Endodermal cell (in vitro differentiated cells): Measurements from ENCODE around the gene DUT. TPM values are rescaled to one million over a fixed set of nuclear protein-coding genes. Genes with fewer than 3 reads are reported as not detected.

Experiments used
- DNase-seq: peaks from one replicate; pipeline ENCODE4 v3.0.0-alpha.2; 2017
- H3K27ac ChIP-seq: 2 replicates; pipeline ENCODE4 v1.5.1; 2013; ENCODE audit warnings: mild to moderate bottlenecking, low read depth, low read length, moderate library complexity
- H3K27me3 ChIP-seq: 2 replicates; pipeline ENCODE4 v1.6.1; 2013; ENCODE audit warnings: mild to moderate bottlenecking, low read length, moderate library complexity; ENCODE audit not compliant: insufficient read depth, control insufficient read depth, poor library complexity, severe bottlenecking
- H3K36me3 ChIP-seq: 2 replicates; pipeline ENCODE4 v1.7.0; 2013; ENCODE audit warnings: mild to moderate bottlenecking, low read length, moderate library complexity; ENCODE audit not compliant: control insufficient read depth, insufficient read depth
- H3K4me1 ChIP-seq: one replicate; pipeline ENCODE4 v1.7.0; 2013; ENCODE audit warnings: low read length; ENCODE audit not compliant: control insufficient read depth, insufficient read depth
- H3K4me3 ChIP-seq: 2 replicates; pipeline ENCODE4 v1.5.1; 2013; ENCODE audit warnings: mild to moderate bottlenecking, low read length, moderate library complexity
- H3K9ac ChIP-seq: 2 replicates; pipeline ENCODE4 v1.6.1; 2013; ENCODE audit warnings: mild to moderate bottlenecking, low read length, moderate library complexity; ENCODE audit not compliant: poor library complexity, severe bottlenecking; ENCODE audit errors: extremely low read depth
- H3K9me3 ChIP-seq: 2 replicates; pipeline ENCODE4 v1.6.1; 2013; ENCODE audit warnings: mild to moderate bottlenecking, low read length, moderate library complexity; ENCODE audit not compliant: control insufficient read depth
- H3K27ac Mint-ChIP-seq: 2 replicates; pipeline ENCODE4 v1.8.0; 2020; ENCODE audit warnings: mixed read lengths
- H3K27me3 Mint-ChIP-seq: 2 replicates; pipeline ENCODE4 v1.8.0; 2021; ENCODE audit warnings: mild to moderate bottlenecking, mixed read lengths; ENCODE audit not compliant: insufficient read depth
- H3K36me3 Mint-ChIP-seq: 2 replicates; pipeline ENCODE4 v1.8.0; 2020; ENCODE audit warnings: low read depth, mixed read lengths
- H3K4me1 Mint-ChIP-seq: 2 replicates; pipeline ENCODE4 v1.8.0; 2020; ENCODE audit warnings: mixed read lengths
- H3K4me3 Mint-ChIP-seq: 2 replicates; pipeline ENCODE4 v1.8.0; 2020; ENCODE audit warnings: mild to moderate bottlenecking, moderate library complexity, mixed read lengths
- H3K9me3 Mint-ChIP-seq: 2 replicates; pipeline ENCODE4 v1.8.0; 2020; ENCODE audit warnings: mild to moderate bottlenecking, mixed read lengths
- CTCF ChIP-seq: fragments of 200-600 bp; sonication (generic); conservative IDR thresholded peaks from 2 replicates; pipeline ENCODE4 v1.5.0; 2021; ENCODE audit warnings: antibody characterized with exemption, mild to moderate bottlenecking
- WGBS, 2 experiments: methylation state at CpG; one replicate each; pipeline versions ENCODE4 v1.1.5 to v1.1.7; 2013; ENCODE audit warnings: missing lambda C conversion rate in 2 of 2, mixed read lengths in 1 of 2; ENCODE audit not compliant: insufficient coverage in 1 of 2, insufficient read length in 1 of 2; 5-methylcytosine and 5-hydroxymethylcytosine counted together
- total RNA-seq, 2 donors: library from RNA; stranded (reverse); fragmentation: NEBNext Ultra II Directional in 1 of 2; extraction: Animal tissue kit (Norgen Biotek cat#: 25700) in 1 of 2; gene quantifications; 2 replicates in 1 of 2; 3 replicates in 1 of 2; pipeline ENCODE4 v1.2.1, GENCODE V29; 2021

Gene DUT
- total RNA-seq, 2 donors from 2014 or later, result 70.9 to 74.2 TPM

DNA sequence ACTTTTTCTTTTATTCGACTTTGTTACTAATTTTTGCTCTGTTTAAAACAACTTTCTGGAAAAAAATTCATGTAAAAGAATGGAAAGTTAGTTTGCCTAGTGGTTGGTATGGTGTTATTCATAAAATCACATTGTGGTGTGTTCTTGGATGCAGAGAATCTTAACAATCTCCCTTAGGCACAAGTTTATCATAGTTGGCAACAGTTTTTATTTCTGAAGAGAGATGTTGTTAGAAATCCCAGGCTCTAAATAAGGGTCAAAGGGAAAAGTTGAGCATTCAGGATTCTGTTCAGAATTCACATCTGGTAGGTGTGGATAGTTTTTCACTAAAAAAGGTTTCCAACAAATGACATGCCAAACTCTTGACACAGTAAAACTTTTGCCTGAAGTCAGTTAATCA, 6.4 kb downstream of the DUT start:
- Histone ChIP-seq H3K4me1 (no peaks in the 10 kb centered on the region), H3K9ac (no peak overlapping the region), H3K9me3 (no peaks in the 10 kb centered on the region), H3K27me3 (no peaks in the 10 kb centered on the region), H3K27ac (no peak overlapping the region), H3K4me3 (no peak overlapping the region), H3K36me3 (peaks cover 41% of the 10 kb centered on the region)
- 88 to 100% methylated on average over 1 of the region's 1 CpG for WGBS, 2 experiments
- peaks cover 15% of the 10 kb centered on the region for H3K4me1 Mint-ChIP-seq
- H3K9me3 Mint-ChIP-seq, result no peaks in the 10 kb centered on the region
- TF ChIP-seq CTCF, result no peak
- H3K27ac Mint-ChIP-seq, result no peak overlapping the region
- no peak overlapping the region for H3K4me3 Mint-ChIP-seq
- no peaks in the 10 kb centered on the region for H3K27me3 Mint-ChIP-seq
- H3K36me3 Mint-ChIP-seq, result peaks cover 37% of the 10 kb centered on the region
- DNase-seq, result no peak

DNA sequence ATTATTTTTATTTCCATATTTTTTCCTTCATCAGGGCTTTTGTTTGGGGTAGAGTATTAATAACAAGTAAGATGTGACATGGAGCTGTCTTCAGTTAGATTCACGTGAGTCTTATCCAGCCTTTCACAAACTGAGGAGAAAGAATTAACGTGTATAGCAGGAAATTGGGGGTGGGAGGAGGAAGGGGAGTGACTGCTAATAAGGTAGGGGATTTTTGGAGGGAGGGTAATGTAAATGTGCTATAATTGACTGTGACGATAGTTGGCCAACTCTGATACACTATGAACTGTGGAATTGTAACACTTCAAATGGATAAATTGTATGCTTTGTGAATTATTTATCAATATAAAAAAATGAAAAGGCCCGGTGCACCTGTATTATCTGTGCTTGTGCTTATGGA, 8.9 kb downstream of the DUT start:
- no peak overlapping the region for H3K27ac ChIP-seq
- H3K36me3 ChIP-seq, result peaks cover 49% of the 10 kb centered on the region
- H3K27me3 Mint-ChIP-seq, result no peaks in the 10 kb centered on the region
- DNase-seq, result no peak
- 86 to 90% methylated on average over 4 of the region's 4 CpGs for WGBS, 2 experiments
- no peak overlapping the region for H3K4me3 ChIP-seq
- no peak for TF ChIP-seq CTCF
- no peaks in the 10 kb centered on the region for H3K27me3 ChIP-seq
- peaks cover 41% of the 10 kb centered on the region for H3K36me3 Mint-ChIP-seq
- no peak overlapping the region for H3K27ac Mint-ChIP-seq
- H3K4me1 Mint-ChIP-seq, result no peaks in the 10 kb centered on the region
- no peak overlapping the region for H3K4me3 Mint-ChIP-seq
- no peaks in the 10 kb centered on the region for H3K4me1 ChIP-seq
- no peaks in the 10 kb centered on the region for H3K9me3 Mint-ChIP-seq
- no peaks in the 10 kb centered on the region for H3K9me3 ChIP-seq
- H3K9ac ChIP-seq, result no peak overlapping the region

DNA sequence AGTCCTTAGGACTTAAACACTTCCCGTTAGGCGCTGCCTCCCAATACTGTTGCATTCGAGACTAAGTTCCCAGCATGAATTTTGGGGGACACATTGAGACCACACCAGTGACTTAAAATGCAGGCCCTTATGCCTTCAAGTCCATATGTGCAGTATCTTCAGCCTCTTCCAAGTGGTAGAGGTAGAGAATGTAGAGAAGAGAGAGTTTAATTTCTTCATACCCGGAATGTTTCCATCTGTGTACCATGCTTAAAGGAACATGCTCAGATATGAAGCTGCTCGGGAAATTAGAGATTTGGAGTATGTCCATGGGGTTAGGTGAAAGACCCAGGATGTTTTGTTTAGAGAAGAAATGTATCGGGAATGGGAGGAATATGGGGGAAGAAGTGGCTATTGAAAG, 12.6 kb downstream of the DUT start:
- 95% methylated on average over 6 of the region's 6 CpGs for WGBS, 2 experiments
- no peak overlapping the region for H3K4me3 Mint-ChIP-seq

More for the DNA sequence above, 12.6 kb downstream of the DUT start:
- no peaks in the 10 kb centered on the region for H3K27me3 ChIP-seq
- H3K9ac ChIP-seq, result no peak overlapping the region
- Mint-ChIP-seq H3K36me3 (peaks cover 25% of the 10 kb centered on the region), H3K27ac (no peak overlapping the region), H3K4me1 (peaks cover 2% of the 10 kb centered on the region), H3K9me3 (no peaks in the 10 kb centered on the region), H3K27me3 (no peaks in the 10 kb centered on the region)
- no peak for TF ChIP-seq CTCF
- H3K4me1 ChIP-seq, result no peaks in the 10 kb centered on the region
- no peak overlapping the region for H3K27ac ChIP-seq
- H3K36me3 ChIP-seq, result peaks cover 41% of the 10 kb centered on the region
- no peak for DNase-seq
- no peak overlapping the region for H3K4me3 ChIP-seq
- H3K9me3 ChIP-seq, result peaks cover 6% of the 10 kb centered on the region
